OCI-LY3 (cell line): ENCODE measurements around the gene MAB21L3.
A peak's percentile ranks its signal among the peaks of the same experiment; 100 is the strongest.

Source experiments
- H2AFZ ChIP-seq: fragments of 200-600, 300-600 bp; shearing (Covaris generic); 2 replicates; pipeline ENCODE4 v1.6.0; 2014; ENCODE audit warnings: antibody characterized with exemption, low read depth, low read length
- H3K27ac ChIP-seq: fragments of 200-600, 300-600 bp; sonication (generic); 2 replicates; pipeline ENCODE4 v1.5.1; 2014; ENCODE audit warnings: mild to moderate bottlenecking, low read length, moderate library complexity, mixed read lengths
- H3K27me3 ChIP-seq: fragments of 200-600, 300-600 bp; sonication (generic); 2 replicates; pipeline ENCODE4 v1.6.1; 2014; ENCODE audit warnings: low read depth, low read length, mixed read lengths
- H3K36me3 ChIP-seq: fragments of 200-600, 300-600 bp; sonication (generic); replicated peaks from 2 replicates; pipeline ENCODE3; 2014; ENCODE audit warnings: low read depth, low read length, mixed read lengths
- H3K4me1 ChIP-seq: fragments of 300-600, 200-600 bp; sonication (generic); 2 replicates; pipeline ENCODE4 v1.6.1; 2014; ENCODE audit warnings: low read length, mixed read lengths
- H3K4me2 ChIP-seq: fragments of 200-600, 300-600 bp; sonication (generic); 2 replicates; pipeline ENCODE4 v1.6.1; 2014; ENCODE audit warnings: low read length, mixed read lengths
- H3K4me3 ChIP-seq: fragments of 300-600, 200-600 bp; sonication (generic); 2 replicates; pipeline ENCODE4 v1.5.1; 2014; ENCODE audit warnings: antibody characterized with exemption, mild to moderate bottlenecking, low read length, moderate library complexity
- H3K79me2 ChIP-seq: fragments of 300-600, 200-600 bp; shearing (Covaris generic); 2 replicates; pipeline ENCODE4 v1.6.1; 2014; ENCODE audit warnings: mild to moderate bottlenecking, low read length, mixed read lengths
- H3K9ac ChIP-seq: fragments of 300-600, 200-600 bp; shearing (Covaris generic); 2 replicates; pipeline ENCODE4 v1.6.0; 2014; ENCODE audit warnings: mild to moderate bottlenecking, low read length, moderate library complexity
- H3K9me3 ChIP-seq: fragments of 200-600, 300-600 bp; shearing (Covaris generic); 2 replicates; pipeline ENCODE4 v1.6.1; 2014; ENCODE audit warnings: low read length, mixed read lengths; ENCODE audit not compliant: insufficient read depth
- H4K20me1 ChIP-seq: fragments of 200-600, 300-600 bp; sonication (generic); 2 replicates; pipeline ENCODE4 v1.6.1; 2016; ENCODE audit warnings: low read length, mixed read lengths; ENCODE audit not compliant: insufficient read depth
- CTCF ChIP-seq: fragments of 200-600, 300-600 bp; sonication (generic); IDR thresholded peaks from 2 replicates; pipeline ENCODE4 v1.5.1; 2014; ENCODE audit warnings: antibody characterized with exemption, low read length, low read depth
- EZH2phosphoT487 ChIP-seq: fragments of 200-600 bp; shearing (Covaris generic); IDR thresholded peaks from 2 replicates; pipeline ENCODE4 v1.6.1; 2018; ENCODE audit warnings: antibody characterized with exemption, mixed run types, low read depth

MAB21L3 gene

GRCh38 chr1:116165572-116165971 is 54.4 kb downstream of the MAB21L3 start:
- H3K79me2 ChIP-seq, result no peaks in the 10 kb centered on the region
- H3K9ac ChIP-seq, result no peak overlapping the region
- no peaks in the 10 kb centered on the region for H3K27me3 ChIP-seq
- H3K4me3 ChIP-seq, result no peak overlapping the region
- no peaks in the 10 kb centered on the region for H3K9me3 ChIP-seq
- no peak overlapping the region for H3K4me2 ChIP-seq
- H3K27ac ChIP-seq, result no peak overlapping the region
- H3K4me1 ChIP-seq, result peaks cover 7% of the 10 kb centered on the region
- TF ChIP-seq EZH2phosphoT487 (no peak), CTCF (no peak)
- H2AFZ ChIP-seq, result no peak overlapping the region
- H4K20me1 ChIP-seq, result no peaks in the 10 kb centered on the region
- no peaks in the 10 kb centered on the region for H3K36me3 ChIP-seq

DNA sequence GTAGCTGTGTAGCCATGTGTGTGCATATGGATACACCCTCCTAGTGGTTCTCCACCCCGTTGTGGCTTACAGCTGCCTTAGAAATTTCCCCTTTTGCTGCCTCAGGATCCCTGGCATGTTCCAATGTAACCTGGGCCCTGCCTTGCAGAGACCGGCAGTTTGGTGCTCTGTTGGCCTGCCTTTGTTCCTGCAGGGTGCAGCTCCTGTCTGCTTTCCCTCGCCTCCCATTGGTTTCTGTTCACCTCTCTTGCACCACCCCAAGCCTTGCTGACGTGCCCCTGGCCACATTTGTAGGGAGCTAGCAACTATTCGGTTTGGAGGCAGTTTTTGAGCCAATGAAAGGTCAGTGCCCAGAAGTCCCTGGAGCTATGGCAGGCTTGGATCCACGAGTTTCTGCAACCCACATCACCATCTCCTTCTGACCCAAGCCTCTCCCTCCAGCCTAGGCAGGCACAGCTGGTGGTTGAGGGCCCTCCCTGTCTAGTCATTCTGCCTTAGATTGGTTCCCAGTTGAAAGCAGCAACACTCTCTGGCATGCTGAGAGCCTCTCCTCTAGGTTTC is 54.9 kb downstream of the MAB21L3 start:
- no peaks in the 10 kb centered on the region for H3K36me3 ChIP-seq
- no peak overlapping the region for H3K27ac ChIP-seq
- peaks cover 7% of the 10 kb centered on the region for H3K4me1 ChIP-seq
- H3K4me2 ChIP-seq, result no peak overlapping the region
- TF ChIP-seq EZH2phosphoT487, result no peak
- no peak for TF ChIP-seq CTCF
- H3K79me2 ChIP-seq, result no peaks in the 10 kb centered on the region
- no peaks in the 10 kb centered on the region for H3K27me3 ChIP-seq
- H3K9ac ChIP-seq, result no peak overlapping the region
- H3K4me3 ChIP-seq, result no peak overlapping the region
- no peaks in the 10 kb centered on the region for H3K9me3 ChIP-seq
- H4K20me1 ChIP-seq, result no peaks in the 10 kb centered on the region
- H2AFZ ChIP-seq, result no peak overlapping the region

DNA sequence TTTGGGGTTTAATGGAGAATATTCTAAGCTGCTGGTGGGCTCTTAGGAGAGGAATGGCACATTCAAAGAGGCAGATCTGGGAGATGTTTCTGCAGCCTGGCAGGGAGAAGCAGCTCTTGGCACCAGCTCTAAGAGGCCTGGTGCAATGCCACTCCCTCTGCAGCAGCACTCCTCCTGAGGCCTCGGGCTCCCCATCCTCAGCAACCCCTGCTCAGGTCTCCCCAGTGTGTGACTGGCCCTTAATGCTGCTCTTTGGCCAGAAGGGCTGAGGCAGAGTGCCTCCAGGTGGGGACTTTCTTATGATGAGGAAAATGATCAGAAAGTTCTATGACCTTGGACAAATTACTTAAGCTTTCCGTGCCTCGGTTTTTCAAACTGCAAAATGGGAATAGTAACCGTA is 55.5 kb downstream of the MAB21L3 start:
- no peak overlapping the region for H3K9ac ChIP-seq
- no peak overlapping the region for H3K4me2 ChIP-seq
- H2AFZ ChIP-seq, result no peak overlapping the region
- TF ChIP-seq EZH2phosphoT487 (no peak), CTCF (no peak)
- no peaks in the 10 kb centered on the region for H3K79me2 ChIP-seq
- H3K36me3 ChIP-seq, result no peaks in the 10 kb centered on the region
- no peaks in the 10 kb centered on the region for H3K27me3 ChIP-seq
- H3K9me3 ChIP-seq, result no peaks in the 10 kb centered on the region
- no peak overlapping the region for H3K27ac ChIP-seq
- no peaks in the 10 kb centered on the region for H4K20me1 ChIP-seq
- no peak overlapping the region for H3K4me3 ChIP-seq
- peaks cover 7% of the 10 kb centered on the region for H3K4me1 ChIP-seq

DNA sequence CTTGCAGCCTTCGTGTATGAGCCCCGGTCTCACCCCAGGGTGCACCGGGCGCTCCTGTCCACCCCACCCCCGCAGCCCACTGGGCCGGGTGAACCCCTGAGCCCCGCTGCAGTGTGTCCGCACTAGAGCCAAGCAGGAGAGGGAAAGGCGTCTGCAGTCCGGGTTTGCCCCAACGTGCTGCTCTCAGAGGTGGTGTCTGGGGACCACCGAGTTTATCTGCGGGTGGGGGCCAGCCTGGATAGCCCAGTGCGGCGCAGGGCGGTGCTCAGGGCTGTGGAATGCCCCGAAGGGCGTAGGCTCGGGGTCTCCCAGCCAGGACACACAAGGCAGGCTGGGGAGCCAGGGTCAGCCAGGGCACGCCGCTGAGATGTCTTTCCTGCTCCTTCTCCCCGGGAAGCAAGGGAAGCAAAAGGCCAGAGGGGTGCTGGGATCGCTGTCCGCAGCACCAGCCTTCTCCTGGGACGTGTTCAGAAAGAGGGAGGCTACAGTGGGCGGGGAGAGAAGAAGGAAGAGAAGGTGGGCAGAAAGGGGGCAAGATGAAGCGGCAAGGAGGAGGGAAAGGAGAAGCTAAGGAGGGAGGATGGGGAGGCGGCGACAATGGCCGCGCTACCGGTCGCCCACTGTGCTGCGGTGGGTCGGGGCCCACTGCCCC is 56.6 kb downstream of the MAB21L3 start:
- Histone ChIP-seq H2AFZ (peak overlapping the region; percentile 98), H3K9ac (peak overlapping the region; percentile 92), H3K9me3 (no peaks in the 10 kb centered on the region), H3K4me3 (peak overlapping the region; percentile 96), H3K27me3 (no peaks in the 10 kb centered on the region), H3K4me1 (peaks cover 7% of the 10 kb centered on the region), H4K20me1 (no peaks in the 10 kb centered on the region), H3K79me2 (no peaks in the 10 kb centered on the region), H3K27ac (no peak overlapping the region), H3K36me3 (no peaks in the 10 kb centered on the region), H3K4me2 (peak overlapping the region; percentile 95)
- TF ChIP-seq CTCF (no peak), EZH2phosphoT487 (no peak)
